C4-2B (cell line): Measurements from ENCODE around the gene WWOX.

Experiments
- H3K27ac ChIP-seq: fragments of 450-650 bp; 2 replicates; pipeline ENCODE4 v1.5.1; 2017
- ZFX ChIP-seq: fragments of 450-650 bp; IDR thresholded peaks from 2 replicates; pipeline ENCODE4 v1.6.1; 2017
- TF ChIP-seq, protein P1 (sequence below): fragments of 450-650 bp; conservative IDR thresholded peaks from 2 replicates; pipeline ENCODE4 v1.5.1; 2017; ENCODE audit warnings: mild to moderate bottlenecking

Gene WWOX

GRCh38 chr16:79154086-79154485, 1054.6 kb downstream of the WWOX start:
- H3K27ac ChIP-seq, result no peak overlapping the region
- TF ChIP-seq, protein P1, sequence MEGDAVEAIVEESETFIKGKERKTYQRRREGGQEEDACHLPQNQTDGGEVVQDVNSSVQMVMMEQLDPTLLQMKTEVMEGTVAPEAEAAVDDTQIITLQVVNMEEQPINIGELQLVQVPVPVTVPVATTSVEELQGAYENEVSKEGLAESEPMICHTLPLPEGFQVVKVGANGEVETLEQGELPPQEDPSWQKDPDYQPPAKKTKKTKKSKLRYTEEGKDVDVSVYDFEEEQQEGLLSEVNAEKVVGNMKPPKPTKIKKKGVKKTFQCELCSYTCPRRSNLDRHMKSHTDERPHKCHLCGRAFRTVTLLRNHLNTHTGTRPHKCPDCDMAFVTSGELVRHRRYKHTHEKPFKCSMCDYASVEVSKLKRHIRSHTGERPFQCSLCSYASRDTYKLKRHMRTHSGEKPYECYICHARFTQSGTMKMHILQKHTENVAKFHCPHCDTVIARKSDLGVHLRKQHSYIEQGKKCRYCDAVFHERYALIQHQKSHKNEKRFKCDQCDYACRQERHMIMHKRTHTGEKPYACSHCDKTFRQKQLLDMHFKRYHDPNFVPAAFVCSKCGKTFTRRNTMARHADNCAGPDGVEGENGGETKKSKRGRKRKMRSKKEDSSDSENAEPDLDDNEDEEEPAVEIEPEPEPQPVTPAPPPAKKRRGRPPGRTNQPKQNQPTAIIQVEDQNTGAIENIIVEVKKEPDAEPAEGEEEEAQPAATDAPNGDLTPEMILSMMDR, result no peak
- no peak for TF ChIP-seq ZFX

DNA sequence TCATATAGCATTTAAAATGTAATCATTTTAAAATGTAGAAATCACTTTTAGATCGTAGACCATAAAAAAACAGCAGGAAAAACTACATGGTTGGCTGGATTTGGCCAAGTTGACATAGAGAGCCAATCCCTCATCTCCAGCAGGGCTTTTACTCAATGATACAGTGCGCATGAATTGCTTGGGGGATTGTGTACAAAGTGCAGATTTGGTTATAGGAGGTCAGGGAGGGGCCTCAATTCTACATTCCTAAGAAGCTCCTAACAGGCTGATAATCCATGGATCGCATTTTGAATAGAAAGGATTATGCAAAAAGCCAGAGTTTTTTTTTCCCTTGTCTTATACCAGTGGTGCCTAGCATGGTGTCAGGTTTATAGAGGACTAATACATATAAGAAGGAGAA, 1056.0 kb downstream of the WWOX start:
- TF ChIP-seq, protein P1, result no peak
- no peak for TF ChIP-seq ZFX
- no peak overlapping the region for H3K27ac ChIP-seq

- no peak overlapping the region for H3K27ac ChIP-seq
- TF ChIP-seq, protein P1, result no peak
- TF ChIP-seq ZFX, result no peak
Measured at GRCh38 chr16:79155904-79156303, 1056.5 kb downstream of the WWOX start.

GRCh38 chr16:79156761-79157160, 1057.3 kb downstream of the WWOX start:
- no peak overlapping the region for H3K27ac ChIP-seq

DNA sequence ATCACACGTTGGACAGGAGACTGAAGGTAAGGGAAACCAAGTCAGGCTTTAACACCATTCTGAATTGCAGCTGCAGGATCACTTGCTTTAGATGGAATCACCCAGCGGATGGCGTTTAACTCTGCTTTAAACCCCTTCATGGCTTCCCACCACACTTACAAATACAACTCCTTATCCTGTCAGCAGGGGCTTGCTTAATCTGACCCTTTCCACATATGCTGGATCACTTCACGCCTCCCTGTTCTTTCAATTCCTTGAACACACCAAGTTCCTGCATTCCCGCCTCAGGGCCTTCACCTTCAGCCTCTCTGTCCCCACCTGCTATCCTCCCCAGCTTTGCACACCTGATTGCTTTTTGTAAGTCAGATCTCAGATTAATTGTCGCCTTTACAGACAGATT, 1058.9 kb downstream of the WWOX start:
- no peak overlapping the region for H3K27ac ChIP-seq
- TF ChIP-seq, protein P1, result no peak
- no peak for TF ChIP-seq ZFX

More at GRCh38 chr16:79156761-79157160, 1057.3 kb downstream of the WWOX start:
- TF ChIP-seq, protein P1, result no peak
- TF ChIP-seq ZFX, result no peak

- no peak overlapping the region for H3K27ac ChIP-seq
- no peak for TF ChIP-seq ZFX
- TF ChIP-seq, protein P1, result no peak
Measured at GRCh38 chr16:79159261-79160049, 1060.0 kb downstream of the WWOX start.

DNA sequence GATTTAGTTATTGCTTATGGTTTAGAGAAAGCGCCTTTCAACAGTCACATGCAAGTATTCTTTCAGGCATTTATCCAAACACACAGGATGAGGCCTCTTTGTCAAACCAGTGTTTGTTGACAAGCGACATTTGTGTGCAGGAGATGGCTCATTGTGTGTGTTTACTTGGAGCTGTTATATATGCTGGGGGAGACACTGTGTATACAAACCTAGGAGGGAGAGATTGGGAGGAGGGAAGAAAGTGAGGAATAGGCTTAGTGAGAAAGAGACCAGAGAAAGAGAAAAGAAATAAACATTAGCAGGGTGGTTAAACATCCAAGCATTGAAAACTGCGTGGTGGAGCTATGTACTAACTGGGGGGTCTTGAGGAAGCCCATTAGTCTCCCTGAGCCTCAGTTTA, 1063.5 kb downstream of the WWOX start:
- TF ChIP-seq, protein P1, result no peak
- no peak for TF ChIP-seq ZFX
- no peak overlapping the region for H3K27ac ChIP-seq
